ENCODE data around the gene LINC01488.

LINC01488 gene

DNA sequence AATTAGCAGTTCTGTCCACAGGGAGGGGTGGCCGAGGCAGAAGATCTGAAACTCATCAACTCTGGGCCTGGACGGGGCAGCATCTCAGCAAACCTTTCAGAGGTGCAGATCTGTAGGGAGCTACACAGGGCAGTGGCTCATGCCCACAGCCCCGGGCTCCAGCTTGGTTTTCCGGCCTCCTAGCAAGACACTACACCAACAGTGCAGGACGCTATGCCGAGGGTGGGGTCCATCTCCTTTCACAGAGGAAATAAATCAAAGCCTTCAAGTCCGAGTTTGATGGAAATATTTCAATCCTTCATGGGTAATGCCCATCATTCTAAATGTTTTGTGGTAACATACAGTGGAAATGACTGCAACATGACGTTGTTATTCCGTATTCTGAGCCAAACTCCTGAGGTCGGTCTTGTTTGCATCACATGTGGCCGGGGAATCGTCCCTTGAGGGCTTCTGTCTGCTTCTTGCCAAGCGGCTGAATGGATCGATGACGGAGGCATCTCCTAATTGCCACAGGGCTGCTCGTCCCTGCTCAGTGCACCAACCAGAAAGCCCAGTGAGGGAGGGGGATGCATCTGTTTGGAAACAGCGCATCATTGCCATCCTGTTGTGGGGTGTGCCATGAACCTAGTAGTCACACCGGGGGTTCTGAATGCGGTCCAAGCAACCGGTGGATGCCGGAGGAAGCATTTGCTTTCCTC is 30.0 kb downstream of the LINC01488 start:
- no peak for DNase-seq (ENCODE audit: low spot score)

DNA sequence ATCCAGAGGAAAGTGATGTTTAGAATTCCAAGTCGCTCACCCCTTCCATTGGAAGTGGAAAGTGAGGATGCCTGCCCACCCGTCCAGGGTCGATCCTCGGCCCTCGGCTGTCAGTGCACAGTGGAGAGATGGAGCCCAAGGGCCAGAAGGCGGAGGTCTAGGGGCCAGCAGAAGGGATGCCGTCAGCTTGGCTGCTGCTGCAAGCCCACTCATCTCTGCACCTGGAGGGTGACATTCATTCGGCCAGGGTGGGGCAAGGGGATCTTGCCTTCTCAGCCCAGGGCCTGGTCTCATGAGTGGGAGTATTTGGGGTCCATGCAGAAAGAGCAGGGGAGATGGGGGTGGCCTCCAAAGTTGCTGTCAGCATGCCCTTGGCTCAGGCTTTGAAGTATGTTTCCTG is 30.7 kb downstream of the LINC01488 start:
- no peak for DNase-seq (ENCODE audit: low spot score)

- DNase-seq (ENCODE audit: low spot score): no peak
These were observed 31.3 kb downstream of the LINC01488 start for GRCh38 chr11:69512790-69513189.

DNA sequence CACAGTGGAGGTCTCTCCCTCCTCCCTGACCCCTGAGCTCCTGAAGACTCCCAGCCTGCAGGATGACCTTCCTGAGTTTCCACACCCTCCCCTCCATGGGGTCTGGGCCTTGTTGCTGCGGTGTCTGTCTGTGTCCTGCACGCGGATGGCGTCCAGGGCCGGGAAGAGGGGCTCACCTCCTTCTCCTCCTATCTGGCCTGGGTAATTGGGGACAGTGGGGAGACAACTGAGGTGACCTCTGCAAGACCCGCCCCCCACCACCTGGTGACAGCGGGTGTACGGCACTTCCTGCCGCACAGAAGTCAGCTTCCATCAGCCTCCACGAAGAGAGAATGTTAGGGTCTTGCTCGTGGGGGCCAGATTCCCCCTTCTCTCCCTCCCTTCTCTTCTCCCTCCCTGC is 31.7 kb downstream of the LINC01488 start:
- DNase-seq (ENCODE audit: low spot score): no peak

DNA sequence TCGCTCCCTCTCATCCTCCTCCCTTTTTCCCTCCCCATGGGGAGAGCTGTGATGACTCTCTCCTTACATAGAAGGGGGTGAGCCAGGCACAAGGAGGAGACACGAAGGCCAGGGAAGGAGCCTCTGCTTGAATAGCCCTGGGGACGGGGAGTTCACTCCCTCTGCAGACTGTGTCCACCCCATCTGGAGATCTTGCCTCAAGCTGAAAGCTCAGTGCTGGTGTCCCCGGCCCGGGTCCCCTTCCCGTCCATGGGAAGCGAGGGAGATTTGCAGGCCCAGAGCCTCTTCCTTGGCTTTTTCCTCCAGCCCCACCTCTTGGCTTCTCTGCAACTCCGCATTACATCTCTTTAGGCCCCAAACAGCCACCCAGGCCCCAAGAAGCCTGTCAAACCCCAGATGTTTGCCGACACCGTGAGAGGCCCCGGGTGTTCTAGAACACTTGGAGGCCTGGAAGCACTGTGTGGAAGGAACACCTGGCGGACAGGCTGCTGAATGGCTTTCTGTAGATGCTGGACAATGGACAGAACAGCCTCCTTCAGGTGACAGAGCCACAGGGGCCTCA is 32.3 kb downstream of the LINC01488 start:
- DNase-seq (ENCODE audit: low spot score): no peak

DNA sequence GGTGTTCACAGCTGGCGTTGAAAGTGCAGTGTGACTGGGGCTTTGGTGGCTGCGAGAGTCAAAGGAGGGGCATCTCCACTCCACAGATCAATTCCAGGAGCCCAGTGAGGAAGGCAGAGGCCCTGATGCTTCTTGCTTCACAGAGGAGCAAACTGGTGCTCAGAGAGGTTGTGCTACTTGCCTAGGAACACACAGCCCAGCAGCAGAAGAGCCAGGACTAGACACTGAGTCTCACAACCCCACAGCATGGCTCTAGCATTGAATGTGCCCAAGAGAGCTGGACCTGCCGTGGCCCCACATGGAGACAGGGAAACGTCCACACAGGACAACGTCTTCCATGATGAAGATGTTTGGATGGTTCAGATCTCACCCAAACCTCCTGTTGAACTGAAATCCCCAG is 33.3 kb downstream of the LINC01488 start:
- no peak for DNase-seq (ENCODE audit: low spot score)

GRCh38 chr11:69515271-69516245 is 34.1 kb downstream of the LINC01488 start:
- no peak for DNase-seq (ENCODE audit: low spot score)

GRCh38 chr11:69516526-69516925 is 35.1 kb downstream of the LINC01488 start:
- DNase-seq (ENCODE audit: low spot score): no peak

- DNase-seq (ENCODE audit: low spot score): peak; percentile 88
These were observed 36.9 kb downstream of the LINC01488 start for GRCh38 chr11:69518081-69518950.

- no peak for DNase-seq (ENCODE audit: low spot score)
These were observed 38.9 kb downstream of the LINC01488 start for GRCh38 chr11:69520186-69520916.

DNA sequence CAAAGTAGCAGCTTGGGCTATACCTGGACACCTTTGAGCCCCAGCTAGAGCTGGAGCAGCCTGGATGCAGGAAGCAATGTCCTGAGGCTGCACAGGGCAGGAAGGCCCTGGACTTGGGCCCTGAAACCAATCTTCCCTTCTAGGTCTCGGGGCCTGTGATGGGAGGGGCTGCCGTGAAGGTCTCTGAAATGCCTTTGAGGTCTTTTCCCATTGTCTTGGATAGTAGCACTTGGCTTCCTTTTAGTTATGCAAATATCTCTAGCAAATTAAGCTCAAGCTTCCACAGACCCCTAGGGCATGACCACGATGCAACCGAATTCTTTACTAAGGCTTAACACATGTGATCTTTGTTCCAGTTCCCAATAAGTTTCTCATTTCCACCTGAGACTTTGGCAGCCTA is 40.0 kb downstream of the LINC01488 start:
- DNase-seq (ENCODE audit: low spot score): no peak

DNA sequence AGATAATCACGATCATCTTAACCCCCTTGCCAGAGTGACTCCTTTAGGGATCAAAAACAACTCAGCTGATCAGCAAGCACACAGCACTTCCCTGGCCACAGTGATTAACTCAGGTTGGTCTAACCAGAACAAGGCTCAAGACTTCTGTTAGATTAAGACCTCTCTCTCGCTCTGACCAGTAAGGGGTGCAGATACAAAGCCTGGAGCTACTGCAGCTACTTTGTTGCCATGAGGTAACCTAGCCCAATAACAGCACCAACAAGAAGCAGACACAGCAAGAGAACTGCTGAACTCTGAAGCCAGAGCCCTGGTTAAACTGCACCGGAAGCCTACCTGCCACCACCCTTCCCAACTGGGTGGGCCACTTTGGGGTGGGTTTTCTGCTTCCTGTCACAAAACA is 42.0 kb downstream of the LINC01488 start:
- DNase-seq (ENCODE audit: low spot score): no peak

GRCh38 chr11:69524291-69524882 is 42.9 kb downstream of the LINC01488 start:
- DNase-seq (ENCODE audit: low spot score): peak; percentile 77

DNA sequence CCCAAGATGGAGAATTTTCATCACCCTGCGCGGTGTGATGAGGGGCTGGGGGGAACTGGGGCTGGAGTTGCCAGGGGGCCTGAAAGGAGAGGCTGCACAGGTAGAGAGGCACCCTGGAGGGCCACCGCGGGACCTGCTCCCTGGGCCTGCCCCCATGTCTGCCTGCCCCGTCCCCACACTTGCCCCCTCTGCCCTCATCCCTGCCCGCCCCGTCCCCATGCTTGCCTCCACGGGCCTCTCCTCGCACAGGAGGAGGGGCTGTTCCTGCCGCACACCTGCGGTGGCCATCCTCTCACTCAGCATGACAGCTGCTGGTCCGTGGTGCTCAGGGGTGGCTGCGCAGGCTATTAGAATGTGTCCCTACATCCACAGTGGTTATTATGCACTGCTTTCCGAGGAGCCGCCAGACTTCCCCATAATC is 43.5 kb downstream of the LINC01488 start:
- DNase-seq (ENCODE audit: low spot score): no peak

DNA sequence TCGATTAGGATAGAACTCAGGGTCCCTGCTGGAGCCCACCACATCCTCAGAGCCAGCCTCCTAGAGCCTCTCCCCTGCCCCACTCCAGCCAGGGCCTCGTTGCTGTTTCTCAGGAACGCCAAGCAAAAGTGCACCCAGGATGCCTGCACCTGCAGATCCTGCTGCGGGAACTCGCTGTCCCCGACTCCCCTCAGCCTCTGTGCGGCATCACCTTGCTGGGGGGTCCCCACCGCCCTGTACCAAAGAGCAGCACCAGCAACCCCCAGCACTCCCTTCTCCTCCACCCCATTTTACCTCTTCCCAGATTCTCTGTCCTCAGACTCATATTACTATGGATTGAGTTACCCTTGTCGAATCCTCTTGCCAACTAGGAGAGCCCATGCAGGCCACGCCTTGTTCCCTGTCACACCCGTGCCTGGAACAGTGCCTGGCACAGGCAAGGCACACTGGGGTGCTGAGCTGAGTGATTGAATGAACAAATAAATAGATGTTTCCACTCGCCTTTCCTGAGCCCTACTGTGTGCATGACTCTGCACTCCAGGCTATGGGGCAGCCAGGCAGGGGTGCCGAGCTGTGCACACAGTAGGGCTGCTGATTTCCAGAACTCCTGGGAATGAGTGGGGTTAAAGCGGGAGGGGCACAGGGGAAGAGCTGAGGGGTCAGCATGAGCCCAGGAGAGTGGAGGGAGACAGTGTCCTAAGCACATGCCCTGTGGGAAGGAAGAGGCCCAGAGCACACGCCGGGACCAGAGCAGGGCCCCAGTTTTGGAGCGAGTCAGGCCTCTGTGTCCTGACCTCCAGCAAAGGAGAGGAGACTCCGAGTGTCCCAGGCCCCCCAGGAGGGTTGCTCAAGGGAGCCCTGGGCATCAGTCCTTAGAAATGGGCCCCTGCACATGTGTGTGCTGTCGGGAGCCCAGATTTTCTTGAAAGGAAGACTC is 44.3 kb downstream of the LINC01488 start:
- no peak for DNase-seq (ENCODE audit: low spot score)

DNA sequence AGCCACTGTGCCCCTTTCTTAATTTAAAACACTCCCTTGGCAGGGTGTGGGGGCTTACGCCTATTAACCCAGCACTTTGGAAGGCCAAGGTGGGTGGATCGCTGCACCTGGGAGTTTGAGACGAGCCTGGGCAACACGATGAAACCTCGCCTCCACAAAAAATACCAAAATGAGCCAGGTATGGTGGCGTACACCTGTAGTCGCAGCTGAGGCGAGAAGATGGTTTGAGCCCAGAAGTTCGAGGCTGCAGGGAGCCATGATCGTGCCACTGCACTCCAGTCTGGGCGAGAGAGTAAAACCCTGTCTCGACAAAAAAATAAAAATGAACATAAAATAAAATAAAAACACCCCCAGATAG is 45.0 kb downstream of the LINC01488 start:
- DNase-seq (ENCODE audit: low spot score): no peak

- no peak for DNase-seq (ENCODE audit: low spot score)
These were observed 47.5 kb downstream of the LINC01488 start for GRCh38 chr11:69529001-69529400.

- DNase-seq (ENCODE audit: low spot score): no peak
These were observed 49.0 kb downstream of the LINC01488 start for GRCh38 chr11:69530278-69531070.
